A549 (cell line): Measurements from ENCODE around the gene RAB5A. TPM values are rescaled to one million over a fixed set of nuclear protein-coding genes. Genes with fewer than 3 reads are reported as not detected.
"Not testable (repeated sequence)": the region's sequence is repeated elsewhere in the genome, so short reads cannot be mapped to it uniquely, and the experiment has no call there.

ENCODE experiments used
- ATAC-seq, 2 experiments: fragments of 200-7000 bp in 1 of 2; fragments of >200 bp in 1 of 2; cut with Nextera tagmentation in 1 of 2; cut with Tn5 transposase in 1 of 2; 3 replicates each; pipeline versions ENCODE4 v1.8.0 to v1.9.1; 2018 to 2020; ENCODE audit warnings: mild to moderate bottlenecking in 1 of 2, moderate library complexity in 1 of 2
- CTCF ChIA-PET: fragments of 300-600 bp; sonication (Branson Sonifier 250); formaldehyde crosslinking; extraction: SDS; loops from one replicate; lab custom pipeline; 2021; ENCODE audit warnings: antibody characterized with exemption, inconsistent platforms; lab: Yijun Ruan, JAX
- POLR2A ChIA-PET: fragments of 350-600 bp; formaldehyde crosslinking; extraction: SDS; loops from one replicate; lab custom pipeline; 2021; ENCODE audit warnings: antibody characterized with exemption, inconsistent platforms; lab: Yijun Ruan, JAX
- DNase-seq, 2 experiments: peaks; one replicate each; pipeline versions ENCODE4 v3.0.0 to v3.0.0-alpha.2; 2011 to 2016; ENCODE audit warnings: low read depth in 1 of 2, low spot score in 1 of 2
- FAIRE-seq: peaks from 2 replicates; lab custom pipeline; 2011; peaks lifted over from hg19 to GRCh38; lab: Jason Lieb, UNC
- H3K27ac ChIP-seq, 2 experiments: fragments of >200 bp; sonication (Bioruptor Twin); formaldehyde crosslinking; 3 replicates each; pipeline ENCODE4 v1.5.1; 2016 to 2017
- H3K4me1 ChIP-seq: fragments of >200 bp; sonication (Bioruptor Twin); formaldehyde crosslinking; 3 replicates; pipeline ENCODE4 v1.6.1; 2016
- H3K4me2 ChIP-seq: fragments of >200 bp; sonication (Bioruptor Twin); formaldehyde crosslinking; 3 replicates; pipeline ENCODE4 v1.6.1; 2016
- H3K4me3 ChIP-seq: fragments of >200 bp; sonication (Bioruptor Twin); formaldehyde crosslinking; 3 replicates; pipeline ENCODE4 v1.5.1; 2016
- H3K9me3 ChIP-seq: fragments of >200 bp; sonication (Bioruptor Twin); formaldehyde crosslinking; 3 replicates; pipeline ENCODE4 v1.6.1; 2016
- BHLHE40 ChIP-seq: IDR thresholded peaks from 2 replicates; pipeline ENCODE4 v1.6.1; 2012; ENCODE audit warnings: low read depth, low read length, inconsistent platforms
- CBX2 ChIP-seq: fragments of 200-600 bp; sonication (generic); IDR thresholded peaks from 2 replicates; pipeline ENCODE4 v1.6.1; 2016; ENCODE audit warnings: low read depth, mild to moderate bottlenecking, borderline replicate concordance
- CBX8 ChIP-seq: fragments of 200-600 bp; sonication (generic); IDR thresholded peaks from 2 replicates; pipeline ENCODE4 v1.6.1; 2016
- CHD2 ChIP-seq: fragments of 150-350 bp; IDR thresholded peaks from 2 replicates; pipeline ENCODE4 v1.6.1; 2014; ENCODE audit warnings: low read length; ENCODE audit not compliant: partially characterized antibody
- CHD4 ChIP-seq: fragments of 200-600 bp; sonication (generic); IDR thresholded peaks from 2 replicates; pipeline ENCODE4 v1.6.1; 2016; ENCODE audit warnings: antibody characterized with exemption, mild to moderate bottlenecking, borderline replicate concordance
- EP300 ChIP-seq, 2 experiments: fragments of >200 bp; sonication (Bioruptor Twin); formaldehyde crosslinking; IDR thresholded peaks; 2 replicates in 1 of 2; 3 replicates in 1 of 2; pipeline ENCODE4 v1.6.1; 2016 to 2017
- FOSB ChIP-seq: fragments of 250-450 bp; sonication (Bioruptor Pico); IDR thresholded peaks from 2 replicates; pipeline ENCODE4 v1.5.0; 2020; ENCODE audit warnings: mild to moderate bottlenecking, moderate library complexity
- GATA3 ChIP-seq: IDR thresholded peaks from 2 replicates; pipeline ENCODE4 v1.6.1; 2012; ENCODE audit warnings: borderline replicate concordance
- HMGXB4 ChIP-seq: fragments of 250-450 bp; sonication (Bioruptor Pico); IDR thresholded peaks from 2 replicates; pipeline ENCODE4 v1.5.0; 2021; ENCODE audit warnings: mild to moderate bottlenecking, moderate library complexity, borderline replicate concordance
- HOXB5 ChIP-seq: fragments of 250-450 bp; sonication (Bioruptor Pico); IDR thresholded peaks from 2 replicates; pipeline ENCODE4 v1.5.0; 2020; ENCODE audit warnings: mild to moderate bottlenecking, moderate library complexity
- JUN ChIP-seq, 2 experiments: fragments of >200 bp; sonication (Bioruptor Twin); formaldehyde crosslinking; IDR thresholded peaks; 2 replicates in 1 of 2; 3 replicates in 1 of 2; pipeline ENCODE4 v1.6.1; 2016 to 2017
- JUNB ChIP-seq: fragments of >200 bp; sonication (Bioruptor Twin); formaldehyde crosslinking; IDR thresholded peaks from 2 replicates; pipeline ENCODE4 v1.6.1; 2016
- KDM5A ChIP-seq: fragments of 200-600 bp; sonication (generic); IDR thresholded peaks from 2 replicates; pipeline ENCODE4 v1.6.1; 2016; ENCODE audit warnings: antibody characterized with exemption, mild to moderate bottlenecking
- MAFK ChIP-seq: fragments of 450-650 bp; IDR thresholded peaks from 2 replicates; pipeline ENCODE4 v1.6.1; 2014; ENCODE audit not compliant: partially characterized antibody
- MAX ChIP-seq: IDR thresholded peaks from 2 replicates; pipeline ENCODE4 v1.6.1; 2012
- RFX5 ChIP-seq: fragments of 450-650 bp; IDR thresholded peaks from 2 replicates; pipeline ENCODE4 v1.7.1; 2014; ENCODE audit warnings: antibody characterized with exemption, mild to moderate bottlenecking, moderate library complexity
- TFCP2L1 ChIP-seq: fragments of 250-450 bp; sonication (Bioruptor Pico); IDR thresholded peaks from 2 replicates; pipeline ENCODE4 v1.5.0; 2021; ENCODE audit warnings: mild to moderate bottlenecking
- ZFP36 ChIP-seq: fragments of 450-650 bp; IDR thresholded peaks from 2 replicates; pipeline ENCODE4 v1.6.1; 2014; ENCODE audit warnings: borderline replicate concordance; ENCODE audit not compliant: partially characterized antibody
- WGBS: methylation state at CpG from one replicate; pipeline ENCODE4 v1.1.6; 2017; ENCODE audit errors: missing lambda C conversion rate; 5-methylcytosine and 5-hydroxymethylcytosine counted together
- polyA plus RNA-seq, 4 experiments: library from polyadenylated mRNA; depleted of rRNA in 3 of 4; stranded (reverse); fragments of >200 nt; fragmentation: RNase III in 1 of 4; extraction: RNeasy Plus Mini Kit Qiagen cat#74134 plus additional on column Dnase treatment in 1 of 4; gene quantifications; 2 replicates in 3 of 4; 3 replicates in 1 of 4; pipeline ENCODE4 v1.2.3, GENCODE V29; 2011 to 2017
- small RNA-seq, 6 experiments: library from RNA; depleted of rRNA; stranded (forward); fragments of <200 nt; gene quantifications; one replicate each; pipeline ENCODE3, GENCODE V24; 2012
- TF ChIP-seq, protein P1 (sequence below): IDR thresholded peaks from 2 replicates; pipeline ENCODE4 v1.6.1; 2012; ENCODE audit warnings: low read depth, borderline replicate concordance

The RAB5A gene
- polyA plus RNA-seq, 2 of the 4 experiments (the other 2 are of a cell fraction), result 41.2 to 66.6 TPM

DNA sequence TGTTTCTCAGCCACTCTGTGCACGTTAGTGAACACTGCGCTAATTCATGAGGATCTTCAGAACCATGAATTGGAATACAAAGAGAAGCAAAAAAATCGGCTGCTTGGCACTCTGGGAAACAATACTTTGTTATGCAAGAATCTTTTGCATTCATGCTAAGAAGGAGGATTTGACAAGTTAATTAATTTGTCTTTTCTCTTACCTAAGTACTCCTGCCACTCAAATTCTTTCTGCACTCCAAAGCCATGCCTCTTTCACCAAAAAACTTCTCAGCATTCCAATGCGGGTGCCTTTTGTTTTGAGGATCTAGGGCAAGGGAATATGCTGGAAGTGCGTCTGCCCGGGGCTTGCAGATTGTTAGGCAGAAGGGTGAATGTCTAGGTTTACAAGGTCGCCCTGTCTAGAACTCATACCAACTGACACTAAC, 82.0 kb downstream of the RAB5A start:
- no peak overlapping the region for H3K27ac ChIP-seq
- FAIRE-seq, result no peak
- TF ChIP-seq JUN (IDR thresholded peaks at IDR 0.05), result no peak
- TF ChIP-seq ZFP36, result no peak
- TF ChIP-seq JUNB, result no peak
- no peak for TF ChIP-seq RFX5
- TF ChIP-seq CBX8, result no peak
- TF ChIP-seq KDM5A, result no peak
- TF ChIP-seq TFCP2L1 (CRISPR knock-in tag), result no peak
- TF ChIP-seq, protein P1, sequence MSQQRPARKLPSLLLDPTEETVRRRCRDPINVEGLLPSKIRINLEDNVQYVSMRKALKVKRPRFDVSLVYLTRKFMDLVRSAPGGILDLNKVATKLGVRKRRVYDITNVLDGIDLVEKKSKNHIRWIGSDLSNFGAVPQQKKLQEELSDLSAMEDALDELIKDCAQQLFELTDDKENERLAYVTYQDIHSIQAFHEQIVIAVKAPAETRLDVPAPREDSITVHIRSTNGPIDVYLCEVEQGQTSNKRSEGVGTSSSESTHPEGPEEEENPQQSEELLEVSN, result no peak
- no peak for TF ChIP-seq HOXB5
- no peak for TF ChIP-seq CHD4
- TF ChIP-seq BHLHE40, result no peak
- TF ChIP-seq EP300 (IDR thresholded peaks at IDR 0.05), result no peak
- no peak for TF ChIP-seq FOSB (CRISPR knock-in tag)
- no peak for TF ChIP-seq CBX2
- no peak for TF ChIP-seq GATA3
- no peak for TF ChIP-seq CHD2
- TF ChIP-seq MAFK, result no peak
- TF ChIP-seq HMGXB4 (CRISPR knock-in tag), result no peak
- no peak for TF ChIP-seq MAX
- ChIA-PET CTCF (interaction anchor here (0.6 to 2.3 kb wide), 2 partner anchors 12 to 18 kb away, joined by 3 to 8 read pairs; partner anchors contain the start of gene KAT2B), POLR2A (no interaction called here)
- 84% methylated on average over 7 of the region's 7 CpGs for WGBS
- no peak overlapping the region for H3K4me2 ChIP-seq
- DNase-seq, result no peak
- H3K9me3 ChIP-seq, result no peaks in the 10 kb centered on the region
- ATAC-seq, result no peak
- no peaks in the 10 kb centered on the region for H3K4me1 ChIP-seq
- H3K4me3 ChIP-seq, result no peak overlapping the region

DNA sequence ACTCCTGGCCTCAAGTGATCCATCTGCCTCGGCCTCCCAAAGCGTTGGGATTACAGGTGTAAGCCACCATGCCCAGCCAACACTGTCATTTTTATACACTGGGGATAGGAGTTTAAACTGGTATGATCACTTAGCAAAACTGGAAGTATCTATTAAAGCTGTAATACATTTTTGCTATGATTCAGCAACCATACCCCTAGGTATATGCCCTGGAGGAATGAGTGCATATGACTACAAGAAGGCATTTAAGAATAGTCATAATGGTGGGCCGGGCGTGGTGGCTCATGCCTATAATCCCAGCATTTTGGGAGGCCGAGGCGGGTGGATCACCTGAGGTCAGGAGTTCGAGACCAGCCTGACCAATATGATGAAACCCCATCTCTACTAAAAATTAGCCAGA, 85.0 kb downstream of the RAB5A start:
- WGBS, result 93% methylated on average over 7 of the region's 7 CpGs
- POLR2A ChIA-PET, ATAC-seq, H3K4me1 ChIP-seq, H3K4me2 ChIP-seq, H3K9me3 ChIP-seq, FAIRE-seq, CTCF ChIA-PET, H3K4me3 ChIP-seq, DNase-seq, H3K27ac ChIP-seq: not testable (repeated sequence)

Small RNA genes lying within 50 kb of the gene (small RNA-seq; reads per million reads assigned to genes)
- gene RNU4-85P (0 reads per million in 6 experiments), gene RPL39P18 (0 reads per million in 6 experiments)

Other genes starting within 250 kb of the RAB5A start
- 1.9 and 2.1 TPM in 2 replicates for gene EFHB, start 12.9 kb upstream of the RAB5A start, polyA plus RNA-seq (2011; rRNA removed)
- 2.1 to 2.8 TPM (median 2.7 TPM) in 3 replicates for gene EFHB, start 12.9 kb upstream of the RAB5A start, polyA plus RNA-seq (2017; fragmentation: RNase III; extraction: RNeasy Plus Mini Kit Qiagen cat#74134 plus additional on column Dnase treatment)
- gene PP2D1, start 65.2 kb downstream of the RAB5A start, polyA plus RNA-seq (2011; rRNA removed), result not detected in 2 replicates
- not detected in 3 replicates for gene PP2D1, start 65.2 kb downstream of the RAB5A start, polyA plus RNA-seq (2017; fragmentation: RNase III; extraction: RNeasy Plus Mini Kit Qiagen cat#74134 plus additional on column Dnase treatment)
- 9.8 and 11.9 TPM in 2 replicates for gene KAT2B, start 93.3 kb downstream of the RAB5A start, polyA plus RNA-seq (2011; rRNA removed)
- gene KAT2B, start 93.3 kb downstream of the RAB5A start, polyA plus RNA-seq (2017; fragmentation: RNase III; extraction: RNeasy Plus Mini Kit Qiagen cat#74134 plus additional on column Dnase treatment), result 7.1 to 7.4 TPM (median 7.2 TPM) in 3 replicates
- gene SGO1, start 239.1 kb downstream of the RAB5A start, polyA plus RNA-seq (2011; rRNA removed), result 16.0 and 25.2 TPM in 2 replicates
- gene SGO1, start 239.1 kb downstream of the RAB5A start, polyA plus RNA-seq (2017; fragmentation: RNase III; extraction: RNeasy Plus Mini Kit Qiagen cat#74134 plus additional on column Dnase treatment), result 15.8 to 17.4 TPM (median 17.1 TPM) in 3 replicates